ENCODE data around the gene FOXP1.

FOXP1 gene

DNA sequence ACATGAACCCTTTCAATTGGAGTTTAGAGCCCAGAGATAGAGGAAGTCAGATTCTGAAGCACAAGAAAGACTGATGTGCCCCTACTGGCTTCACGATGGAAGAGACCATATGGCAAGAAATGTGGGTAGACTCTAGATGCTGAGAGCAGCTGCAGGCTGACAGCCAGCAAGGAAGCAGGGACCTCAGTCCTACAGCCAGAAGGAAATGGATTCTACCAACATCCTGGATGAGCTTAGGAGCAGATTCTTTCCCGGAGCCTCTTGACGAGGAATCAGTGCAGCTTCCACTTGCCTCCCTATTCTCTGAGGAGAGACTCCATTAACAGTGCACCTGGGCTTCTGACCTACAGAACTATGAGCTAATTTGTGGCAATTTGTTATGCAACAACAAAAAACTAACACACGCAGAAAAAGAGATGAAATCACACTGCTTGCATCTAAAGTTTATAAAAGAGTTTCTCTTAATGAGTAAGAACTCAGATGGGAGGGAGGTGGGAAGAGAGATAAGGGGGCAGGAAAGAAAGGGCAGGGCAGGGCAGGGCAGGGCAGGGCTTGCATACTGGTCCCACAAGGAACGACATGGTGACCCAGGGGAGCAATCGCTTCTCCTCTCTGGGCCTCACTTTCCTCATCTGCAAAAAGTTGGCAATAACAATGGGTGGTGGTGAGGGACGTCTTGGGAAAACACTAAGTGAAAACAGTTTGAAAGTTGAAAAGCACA, 440.9 kb downstream of the FOXP1 start:
- peak; percentile 20 for DNase-seq (ENCODE audit: low read depth)
- TF ChIP-seq, protein P1, sequence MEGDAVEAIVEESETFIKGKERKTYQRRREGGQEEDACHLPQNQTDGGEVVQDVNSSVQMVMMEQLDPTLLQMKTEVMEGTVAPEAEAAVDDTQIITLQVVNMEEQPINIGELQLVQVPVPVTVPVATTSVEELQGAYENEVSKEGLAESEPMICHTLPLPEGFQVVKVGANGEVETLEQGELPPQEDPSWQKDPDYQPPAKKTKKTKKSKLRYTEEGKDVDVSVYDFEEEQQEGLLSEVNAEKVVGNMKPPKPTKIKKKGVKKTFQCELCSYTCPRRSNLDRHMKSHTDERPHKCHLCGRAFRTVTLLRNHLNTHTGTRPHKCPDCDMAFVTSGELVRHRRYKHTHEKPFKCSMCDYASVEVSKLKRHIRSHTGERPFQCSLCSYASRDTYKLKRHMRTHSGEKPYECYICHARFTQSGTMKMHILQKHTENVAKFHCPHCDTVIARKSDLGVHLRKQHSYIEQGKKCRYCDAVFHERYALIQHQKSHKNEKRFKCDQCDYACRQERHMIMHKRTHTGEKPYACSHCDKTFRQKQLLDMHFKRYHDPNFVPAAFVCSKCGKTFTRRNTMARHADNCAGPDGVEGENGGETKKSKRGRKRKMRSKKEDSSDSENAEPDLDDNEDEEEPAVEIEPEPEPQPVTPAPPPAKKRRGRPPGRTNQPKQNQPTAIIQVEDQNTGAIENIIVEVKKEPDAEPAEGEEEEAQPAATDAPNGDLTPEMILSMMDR (conservative IDR thresholded peaks at IDR 0.05; ENCODE audit: control insufficient read depth, insufficient read depth, low read depth, low read length), result no peak
- H3K4me3 ChIP-seq (ENCODE audit: control insufficient read depth, low read depth, low read length), result no peak overlapping the region

DNA sequence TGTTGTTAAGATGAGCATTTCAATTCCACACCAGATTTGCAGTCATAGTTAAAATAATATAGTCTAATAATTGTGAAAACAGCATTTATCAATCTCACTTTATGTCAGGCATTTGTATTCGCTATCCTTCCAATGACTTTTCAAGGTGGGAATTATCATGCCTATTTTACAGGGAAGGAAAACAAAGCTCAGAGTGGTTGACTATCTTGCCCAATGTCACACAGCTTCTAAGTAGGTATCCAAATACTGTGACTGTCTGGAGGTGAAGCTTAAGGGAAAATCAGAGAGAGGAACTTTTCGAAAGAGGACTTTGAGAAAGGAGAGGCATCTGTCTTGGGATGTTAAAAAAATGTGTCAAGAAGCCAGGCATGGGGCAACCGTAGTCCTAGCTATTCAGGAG, 443.1 kb downstream of the FOXP1 start:
- DNase-seq (ENCODE audit: low read depth), result no peak
- TF ChIP-seq, protein P1 (conservative IDR thresholded peaks at IDR 0.05; ENCODE audit: control insufficient read depth, insufficient read depth, low read depth, low read length), result no peak
- no peak overlapping the region for H3K4me3 ChIP-seq (ENCODE audit: control insufficient read depth, low read depth, low read length)

DNA sequence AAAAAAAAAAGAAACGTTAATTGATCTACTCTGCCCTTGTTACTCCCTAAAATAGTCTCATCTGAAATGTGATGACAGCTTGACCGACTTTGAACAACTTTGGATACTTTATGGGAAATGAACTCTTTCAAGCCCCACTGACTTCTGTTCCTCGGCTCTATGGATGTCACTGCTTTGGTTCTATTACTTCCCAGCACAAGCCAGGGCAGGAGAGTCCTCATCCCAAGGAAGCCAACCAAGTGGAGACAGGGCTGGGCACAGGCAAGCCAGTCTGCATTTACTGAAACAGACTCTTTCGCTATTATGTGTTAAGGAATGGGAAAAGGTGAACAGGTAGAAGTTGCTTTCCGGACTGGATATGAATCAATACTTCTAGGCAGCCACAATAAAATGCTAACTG, 444.0 kb downstream of the FOXP1 start:
- no peak overlapping the region for H3K4me3 ChIP-seq (ENCODE audit: control insufficient read depth, low read depth, low read length)
- TF ChIP-seq, protein P1 (conservative IDR thresholded peaks at IDR 0.05; ENCODE audit: control insufficient read depth, insufficient read depth, low read depth, low read length), result no peak
- no peak for DNase-seq (ENCODE audit: low read depth)

GRCh38 chr3:71138410-71138809, 445.1 kb downstream of the FOXP1 start:
- TF ChIP-seq, protein P1 (conservative IDR thresholded peaks at IDR 0.05; ENCODE audit: control insufficient read depth, insufficient read depth, low read depth, low read length), result no peak
- H3K4me3 ChIP-seq (ENCODE audit: control insufficient read depth, low read depth, low read length), result no peak overlapping the region
- DNase-seq (ENCODE audit: low read depth), result no peak

DNA sequence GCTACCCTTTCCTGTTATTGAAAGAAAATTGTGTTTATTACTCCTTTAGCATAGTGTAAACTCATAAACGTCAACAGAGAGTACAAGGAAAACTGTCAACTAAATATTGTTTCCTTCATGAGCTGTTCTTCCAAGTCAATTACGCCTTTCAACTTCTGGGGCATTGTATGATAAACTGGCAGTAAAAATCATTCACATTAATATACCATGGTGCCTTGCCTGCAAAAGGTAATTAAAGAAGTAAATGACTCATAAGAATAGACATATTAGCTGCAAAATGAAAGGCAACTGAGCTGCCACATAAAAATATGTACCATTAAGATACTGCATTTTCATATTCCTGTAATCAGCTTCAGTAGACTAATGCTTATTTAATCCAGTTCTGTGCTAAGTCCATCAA, 447.3 kb downstream of the FOXP1 start:
- TF ChIP-seq, protein P1 (conservative IDR thresholded peaks at IDR 0.05; ENCODE audit: control insufficient read depth, insufficient read depth, low read depth, low read length), result no peak
- H3K4me3 ChIP-seq (ENCODE audit: control insufficient read depth, low read depth, low read length), result no peak overlapping the region
- no peak for DNase-seq (ENCODE audit: low read depth)

DNA sequence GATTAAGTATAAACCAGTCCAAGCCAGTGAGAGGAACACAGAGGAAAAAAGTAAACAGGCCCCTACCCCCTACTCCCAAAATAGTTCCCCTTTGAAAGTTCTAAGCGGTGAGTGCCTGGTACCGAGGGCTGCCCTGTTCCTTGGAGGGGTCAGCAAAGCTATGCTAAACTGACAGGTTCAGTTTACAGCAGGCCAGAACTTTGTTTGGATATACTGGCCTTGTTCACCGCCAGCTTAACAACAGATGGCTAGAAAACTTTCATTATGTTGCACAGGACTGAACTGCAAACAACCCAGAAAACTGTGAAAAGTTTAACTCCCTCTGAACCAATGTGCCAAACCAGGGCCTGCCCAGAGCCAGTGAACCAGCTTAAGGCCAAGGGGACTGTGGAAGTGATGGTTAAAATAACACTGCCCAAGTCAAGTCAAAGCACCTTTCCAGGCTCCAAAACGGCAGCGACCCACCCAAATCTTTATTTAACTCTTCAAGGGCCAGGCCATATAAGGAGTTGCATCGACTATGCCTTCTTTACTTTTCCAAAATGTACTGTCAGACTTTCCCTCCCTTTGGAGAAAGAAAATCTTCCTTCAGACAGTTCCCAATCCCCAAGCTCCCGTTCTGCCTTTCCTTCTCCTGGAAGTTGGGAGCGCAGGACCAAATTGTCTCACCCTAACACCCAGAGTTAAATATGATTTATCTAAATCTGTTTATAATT, 448.0 kb downstream of the FOXP1 start:
- no peak for DNase-seq (ENCODE audit: low read depth)
- TF ChIP-seq, protein P1 (conservative IDR thresholded peaks at IDR 0.05; ENCODE audit: control insufficient read depth, insufficient read depth, low read depth, low read length), result no peak
- no peak overlapping the region for H3K4me3 ChIP-seq (ENCODE audit: control insufficient read depth, low read depth, low read length)
